ENCODE results near the gene DUS1L.

- TF ChIP-seq GATA3 (IDR thresholded peaks at IDR 0.05; ENCODE audit: low read depth, low read length) (no peak), GATA2 (IDR thresholded peaks at IDR 0.05; ENCODE audit: low read depth, low read length) (no peak)
Observed at GRCh38 chr17:82091264-82092066, 25.9 kb upstream of the DUS1L start.

Data from SH-SY5Y (cell line).